Activated T-cell treated with anti-CD3 and anti-CD28 coated beads, Interleukin-2, amount 50 U/mL, for 24 hours (primary cell): Measurements from ENCODE around the gene VGLL4.
"Not testable (repeated sequence)": the region's sequence is repeated elsewhere in the genome, so short reads cannot be mapped to it uniquely, and the experiment has no call there.

ENCODE experiments used
- DNase-seq: peaks from one replicate; pipeline ENCODE4 v3.0.0-alpha.2; 2020
- H3K27ac Mint-ChIP-seq: 2 replicates; pipeline ENCODE4 v1.8.0; 2020; ENCODE audit warnings: mild to moderate bottlenecking, mixed read lengths
- H3K27me3 Mint-ChIP-seq: 2 replicates; pipeline ENCODE4 v1.8.0; 2020; ENCODE audit warnings: mixed read lengths
- H3K36me3 Mint-ChIP-seq: 2 replicates; pipeline ENCODE4 v1.8.0; 2020; ENCODE audit warnings: low read depth, mixed read lengths
- H3K4me1 Mint-ChIP-seq: 2 replicates; pipeline ENCODE4 v1.8.0; 2020; ENCODE audit warnings: low read depth, mixed read lengths
- H3K4me3 Mint-ChIP-seq: 2 replicates; pipeline ENCODE4 v1.8.0; 2020; ENCODE audit warnings: mild to moderate bottlenecking, moderate library complexity, mixed read lengths
- H3K9me3 Mint-ChIP-seq: 2 replicates; pipeline ENCODE4 v1.8.0; 2020; ENCODE audit warnings: mixed read lengths

The VGLL4 gene

DNA sequence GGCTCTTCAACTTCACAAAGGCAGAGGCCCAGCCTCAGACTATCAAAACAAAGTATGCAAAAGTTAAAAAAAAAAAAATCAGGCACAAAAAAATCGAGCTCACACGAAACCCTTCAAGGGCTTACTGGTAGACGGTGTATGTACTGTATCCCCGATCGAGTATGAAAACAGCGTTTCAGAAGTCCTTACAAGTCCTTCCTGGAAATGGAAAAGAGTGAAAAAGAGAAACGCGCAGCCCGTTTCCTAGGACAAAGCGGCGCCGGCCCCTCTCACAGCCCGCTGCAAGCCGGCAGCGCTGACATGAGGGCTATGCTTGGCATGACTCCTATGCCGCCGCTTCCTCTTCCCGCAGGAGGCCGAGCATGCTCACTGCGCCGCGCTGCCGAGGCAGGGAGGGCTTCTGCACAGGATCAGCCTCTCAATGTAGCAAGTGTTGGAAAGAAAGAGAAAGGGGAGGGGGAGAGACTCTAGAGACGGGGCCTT is at the start of gene VGLL4:
VGLL4 (minus strand) TSS at position 311 of the 483 bp plus-strand sequence. CDS start 397 bp downstream, outside the sequence.
- Mint-ChIP-seq H3K27me3 (no peaks in the 10 kb centered on the region), H3K36me3 (peaks cover 37% of the 10 kb centered on the region), H3K4me3 (peak within 1 kb of the TSS; percentile 99), H3K4me1 (peaks cover 38% of the 10 kb centered on the region), H3K9me3 (no peaks in the 10 kb centered on the region), H3K27ac (peak within 1 kb of the TSS; percentile 99)
- DNase-seq, result peak; percentile 83

- no peak overlapping the region for H3K27ac Mint-ChIP-seq
- H3K9me3 Mint-ChIP-seq, result no peaks in the 10 kb centered on the region
- peaks cover 3% of the 10 kb centered on the region for H3K36me3 Mint-ChIP-seq
- H3K27me3 Mint-ChIP-seq, result no peaks in the 10 kb centered on the region
- no peak overlapping the region for H3K4me3 Mint-ChIP-seq
- DNase-seq, result no peak
- H3K4me1 Mint-ChIP-seq, result no peaks in the 10 kb centered on the region
Observed at GRCh38 chr3:11692532-11692813, 48.8 kb upstream of the VGLL4 start.

- peaks cover 3% of the 10 kb centered on the region for H3K36me3 Mint-ChIP-seq
- H3K27ac Mint-ChIP-seq, result no peak overlapping the region
Observed at GRCh38 chr3:11691767-11692531, 48.2 kb upstream of the VGLL4 start.

GRCh38 chr3:11690863-11691766 is 47.4 kb upstream of the VGLL4 start:
- H3K27ac Mint-ChIP-seq, result no peak overlapping the region
- no peak overlapping the region for H3K4me3 Mint-ChIP-seq
- no peaks in the 10 kb centered on the region for H3K4me1 Mint-ChIP-seq
- no peak for DNase-seq
- H3K36me3 Mint-ChIP-seq, result peaks cover 3% of the 10 kb centered on the region
- no peaks in the 10 kb centered on the region for H3K27me3 Mint-ChIP-seq
- no peaks in the 10 kb centered on the region for H3K9me3 Mint-ChIP-seq

More at GRCh38 chr3:11691767-11692531, 48.2 kb upstream of the VGLL4 start:
- DNase-seq, result no peak
- H3K9me3 Mint-ChIP-seq, result no peaks in the 10 kb centered on the region
- no peaks in the 10 kb centered on the region for H3K27me3 Mint-ChIP-seq
- no peak overlapping the region for H3K4me3 Mint-ChIP-seq
- H3K4me1 Mint-ChIP-seq, result no peaks in the 10 kb centered on the region

GRCh38 chr3:11689749-11690148 is 46.0 kb upstream of the VGLL4 start:
- no peaks in the 10 kb centered on the region for H3K9me3 Mint-ChIP-seq
- H3K4me1 Mint-ChIP-seq, result no peaks in the 10 kb centered on the region
- H3K36me3 Mint-ChIP-seq, result peaks cover 3% of the 10 kb centered on the region
- H3K4me3 Mint-ChIP-seq, result no peak overlapping the region
- no peaks in the 10 kb centered on the region for H3K27me3 Mint-ChIP-seq
- no peak overlapping the region for H3K27ac Mint-ChIP-seq
- no peak for DNase-seq

GRCh38 chr3:11684980-11685379 is 41.3 kb upstream of the VGLL4 start:
- H3K36me3 Mint-ChIP-seq, H3K9me3 Mint-ChIP-seq, H3K4me3 Mint-ChIP-seq, H3K4me1 Mint-ChIP-seq, DNase-seq, H3K27me3 Mint-ChIP-seq, H3K27ac Mint-ChIP-seq: not testable (repeated sequence)

DNA sequence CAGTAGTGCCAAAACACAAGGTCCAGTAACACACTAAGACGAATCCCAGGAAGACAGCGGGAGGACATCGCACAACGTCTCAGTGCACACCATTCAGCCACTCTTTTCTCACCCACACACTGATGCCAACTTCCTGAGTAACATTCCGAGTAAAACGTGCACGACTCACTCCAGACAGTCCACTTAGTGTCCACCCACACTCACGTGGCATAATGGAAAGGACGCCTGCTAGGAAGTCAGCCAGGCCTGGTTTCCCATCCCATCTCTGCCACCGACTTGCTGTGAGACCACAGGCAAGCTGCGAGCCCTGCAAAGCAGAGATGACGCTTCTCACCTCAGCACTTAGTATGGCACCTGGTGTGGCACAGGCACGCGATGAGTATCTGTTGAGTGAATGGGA is 36.8 kb upstream of the VGLL4 start:
- Mint-ChIP-seq H3K9me3 (no peaks in the 10 kb centered on the region), H3K27me3 (no peaks in the 10 kb centered on the region), H3K36me3 (no peaks in the 10 kb centered on the region)

GRCh38 chr3:11679964-11680363 is 36.2 kb upstream of the VGLL4 start:
- Mint-ChIP-seq H3K4me1 (no peaks in the 10 kb centered on the region), H3K27ac (no peak overlapping the region), H3K36me3 (no peaks in the 10 kb centered on the region), H3K4me3 (no peak overlapping the region), H3K9me3 (no peaks in the 10 kb centered on the region), H3K27me3 (no peaks in the 10 kb centered on the region)
- no peak for DNase-seq

More for the DNA sequence above, 36.8 kb upstream of the VGLL4 start:
- no peak overlapping the region for H3K4me3 Mint-ChIP-seq
- no peaks in the 10 kb centered on the region for H3K4me1 Mint-ChIP-seq
- no peak for DNase-seq
- H3K27ac Mint-ChIP-seq, result no peak overlapping the region

- H3K4me3 Mint-ChIP-seq, result no peak overlapping the region
- no peak overlapping the region for H3K27ac Mint-ChIP-seq
- H3K27me3 Mint-ChIP-seq, result no peaks in the 10 kb centered on the region
- H3K4me1 Mint-ChIP-seq, result peaks cover 4% of the 10 kb centered on the region
- DNase-seq, result no peak
- H3K9me3 Mint-ChIP-seq, result no peaks in the 10 kb centered on the region
- no peaks in the 10 kb centered on the region for H3K36me3 Mint-ChIP-seq
Observed at GRCh38 chr3:11672363-11672762, 28.6 kb upstream of the VGLL4 start.

GRCh38 chr3:11671648-11672100 is 28.0 kb upstream of the VGLL4 start:
- Mint-ChIP-seq H3K4me3 (no peak overlapping the region), H3K9me3 (no peaks in the 10 kb centered on the region), H3K27me3 (no peaks in the 10 kb centered on the region), H3K27ac (no peak overlapping the region), H3K36me3 (no peaks in the 10 kb centered on the region), H3K4me1 (peaks cover 4% of the 10 kb centered on the region)
- DNase-seq, result no peak

GRCh38 chr3:11668243-11669235 is 24.8 kb upstream of the VGLL4 start:
- DNase-seq, result no peak
- Mint-ChIP-seq H3K9me3 (no peaks in the 10 kb centered on the region), H3K36me3 (no peaks in the 10 kb centered on the region), H3K27me3 (no peaks in the 10 kb centered on the region), H3K4me1 (peaks cover 4% of the 10 kb centered on the region), H3K4me3 (no peak overlapping the region), H3K27ac (no peak overlapping the region)

DNA sequence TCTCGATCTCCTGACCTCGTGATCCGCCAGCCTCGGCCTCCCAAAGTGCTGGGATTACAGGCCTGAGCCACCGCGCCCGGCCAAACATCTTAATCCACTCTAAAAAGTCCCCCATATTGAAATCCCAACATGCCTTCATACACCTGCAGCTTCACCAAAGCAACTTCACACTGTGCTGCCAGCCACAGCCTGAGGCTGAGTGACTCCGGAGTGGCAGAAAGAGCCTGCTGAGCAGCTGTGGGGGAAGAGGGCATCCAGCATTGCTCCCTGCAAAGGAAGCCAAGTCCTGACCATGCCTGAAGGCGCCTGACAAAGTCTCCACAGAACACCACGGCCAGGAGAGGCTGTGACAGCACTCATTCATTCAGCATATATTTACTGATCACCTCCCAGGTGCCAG is 21.6 kb upstream of the VGLL4 start:
- Mint-ChIP-seq H3K27ac (no peak overlapping the region), H3K4me1 (peaks cover 2% of the 10 kb centered on the region), H3K27me3 (no peaks in the 10 kb centered on the region), H3K36me3 (no peaks in the 10 kb centered on the region), H3K9me3 (no peaks in the 10 kb centered on the region), H3K4me3 (no peak overlapping the region)
- DNase-seq, result no peak

DNA sequence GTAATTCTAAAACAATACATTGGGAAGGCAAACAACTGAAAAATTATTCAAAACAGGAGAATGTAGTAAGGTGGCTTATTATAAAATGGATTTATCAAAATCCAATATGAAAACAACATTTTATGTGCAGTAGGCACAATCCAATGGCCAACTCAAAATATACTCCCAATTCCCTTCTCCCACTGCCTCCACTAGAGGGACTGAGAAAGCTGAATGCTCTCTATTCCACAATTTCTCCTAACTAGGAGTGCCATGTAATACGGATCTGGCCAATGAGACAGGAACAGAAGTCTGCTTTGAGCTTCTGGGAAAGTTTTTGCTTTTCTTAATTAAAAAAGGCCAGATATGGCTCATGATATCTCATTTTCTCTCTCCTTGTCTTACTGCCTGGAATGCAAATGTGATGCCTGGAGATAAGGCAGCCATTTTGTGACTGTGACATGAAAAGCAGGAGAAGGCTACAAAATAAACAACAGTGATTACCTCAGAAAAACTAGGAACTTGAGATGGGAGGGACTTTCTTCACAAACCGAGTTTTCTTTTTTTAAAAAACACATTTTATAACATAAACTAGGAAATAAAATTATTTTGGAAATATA is 18.8 kb upstream of the VGLL4 start:
- H3K4me1 Mint-ChIP-seq, result peaks cover 2% of the 10 kb centered on the region
- H3K27me3 Mint-ChIP-seq, result no peaks in the 10 kb centered on the region
- H3K9me3 Mint-ChIP-seq, result no peaks in the 10 kb centered on the region
- H3K36me3 Mint-ChIP-seq, result no peaks in the 10 kb centered on the region
- no peak overlapping the region for H3K27ac Mint-ChIP-seq
- H3K4me3 Mint-ChIP-seq, result no peak overlapping the region
- DNase-seq, result no peak

- Mint-ChIP-seq H3K4me3 (no peak overlapping the region), H3K4me1 (peaks cover 2% of the 10 kb centered on the region), H3K9me3 (no peaks in the 10 kb centered on the region), H3K27ac (no peak overlapping the region), H3K27me3 (no peaks in the 10 kb centered on the region), H3K36me3 (no peaks in the 10 kb centered on the region)
- no peak for DNase-seq
Observed at GRCh38 chr3:11661827-11662226, 18.1 kb upstream of the VGLL4 start.
